Osteoblast (primary cell): ENCODE measurements around the gene JAK3. TPM values are rescaled to one million over a fixed set of nuclear protein-coding genes. Genes with fewer than 3 reads are reported as not detected.

Experiments used
- DNase-seq: peaks from one replicate; pipeline ENCODE4 v3.0.0; 2011; ENCODE audit warnings: low spot score, mixed read lengths; ENCODE audit not compliant: insufficient read length; ENCODE audit errors: missing footprints
- H2AFZ ChIP-seq: 2 replicates; pipeline ENCODE4 v1.6.0; 2011; ENCODE audit warnings: mild to moderate bottlenecking, low read length
- H3K27ac ChIP-seq: 2 replicates; pipeline ENCODE4 v1.5.1; 2011; ENCODE audit warnings: mild to moderate bottlenecking, low read depth, low read length, moderate library complexity
- H3K27me3 ChIP-seq: 2 replicates; pipeline ENCODE4 v1.6.0; 2012; ENCODE audit warnings: mild to moderate bottlenecking, control low read depth, inconsistent platforms, low read length, moderate library complexity; ENCODE audit not compliant: insufficient read depth
- H3K36me3 ChIP-seq: 2 replicates; pipeline ENCODE4 v1.5.1; 2011; ENCODE audit warnings: mild to moderate bottlenecking, low read length, control low read depth, moderate library complexity; ENCODE audit not compliant: insufficient read depth
- H3K4me1 ChIP-seq: 2 replicates; pipeline ENCODE4 v1.5.1; 2011; ENCODE audit warnings: mild to moderate bottlenecking, low read length, control low read depth, moderate library complexity; ENCODE audit not compliant: insufficient read depth
- H3K4me2 ChIP-seq: 2 replicates; pipeline ENCODE4 v1.6.0; 2011; ENCODE audit warnings: mild to moderate bottlenecking, low read length; ENCODE audit not compliant: insufficient read depth
- H3K4me3 ChIP-seq: fragments of 200-600 bp; sonication (generic); 3 replicates; pipeline ENCODE4 v1.5.1; 2012; ENCODE audit warnings: mild to moderate bottlenecking, low read length, inconsistent platforms; ENCODE audit not compliant: insufficient read depth
- H3K79me2 ChIP-seq: 2 replicates; pipeline ENCODE4 v1.6.0; 2012; ENCODE audit warnings: mild to moderate bottlenecking, low read length, control low read depth, inconsistent platforms; ENCODE audit not compliant: insufficient read depth
- H3K9me3 ChIP-seq: 2 replicates; pipeline ENCODE4 v1.5.1; 2011; ENCODE audit warnings: low read depth, low read length, control low read depth
- H4K20me1 ChIP-seq: 2 replicates; pipeline ENCODE4 v1.6.0; 2012; ENCODE audit warnings: mild to moderate bottlenecking, low read length, control low read depth; ENCODE audit not compliant: insufficient read depth
- CTCF ChIP-seq: IDR thresholded peaks from 2 replicates; pipeline ENCODE4 v1.5.1; 2011; ENCODE audit warnings: mild to moderate bottlenecking, low read depth, low read length, moderate library complexity; ENCODE audit errors: extremely low read depth
- total RNA-seq: library from RNA; depleted of rRNA; stranded (reverse); fragments of >200 nt; gene quantifications from 2 replicates; pipeline ENCODE4 v1.2.3, GENCODE V29; 2012

The JAK3 gene
- total RNA-seq, 1 donor = 1.8 TPM

GRCh38 chr19:17873786-17874757 is 26.3 kb upstream of the JAK3 start:
- no peaks in the 10 kb centered on the region for H3K79me2 ChIP-seq
- no peaks in the 10 kb centered on the region for H3K4me1 ChIP-seq
- H3K4me2 ChIP-seq = no peak overlapping the region
- H3K27ac ChIP-seq = no peak overlapping the region
- H3K36me3 ChIP-seq = no peaks in the 10 kb centered on the region
- peaks cover 49% of the 10 kb centered on the region for H3K27me3 ChIP-seq
- no peak overlapping the region for H2AFZ ChIP-seq
- peak; percentile 92 for DNase-seq
- H4K20me1 ChIP-seq = no peaks in the 10 kb centered on the region
- no peak overlapping the region for H3K4me3 ChIP-seq
- no peak for TF ChIP-seq CTCF
- H3K9me3 ChIP-seq = no peaks in the 10 kb centered on the region

GRCh38 chr19:17872251-17873001 is 24.6 kb upstream of the JAK3 start:
- no peak overlapping the region for H2AFZ ChIP-seq
- no peak overlapping the region for H3K4me2 ChIP-seq
- no peaks in the 10 kb centered on the region for H4K20me1 ChIP-seq
- no peaks in the 10 kb centered on the region for H3K9me3 ChIP-seq
- H3K79me2 ChIP-seq = no peaks in the 10 kb centered on the region
- TF ChIP-seq CTCF = no peak
- H3K27me3 ChIP-seq = peaks cover 60% of the 10 kb centered on the region
- no peak overlapping the region for H3K4me3 ChIP-seq
- no peaks in the 10 kb centered on the region for H3K4me1 ChIP-seq
- H3K27ac ChIP-seq = no peak overlapping the region
- H3K36me3 ChIP-seq = no peaks in the 10 kb centered on the region
- DNase-seq = peak; percentile 69

GRCh38 chr19:17871878-17872250 is 24.1 kb upstream of the JAK3 start, which contains the start of gene SLC5A5:
Gene SLC5A5, plus strand, starts transcription at chr19:17871945. Its CDS starts 375 bp downstream, at chr19:17872320.
- no peak for TF ChIP-seq CTCF
- Histone ChIP-seq H4K20me1 (no peaks in the 10 kb centered on the region), H3K9me3 (no peaks in the 10 kb centered on the region), H3K4me1 (no peaks in the 10 kb centered on the region), H3K79me2 (no peaks in the 10 kb centered on the region), H3K36me3 (no peaks in the 10 kb centered on the region), H3K27me3 (peaks cover 60% of the 10 kb centered on the region), H3K27ac (no peak within 1 kb of the TSS), H3K4me2 (no peak within 1 kb of the TSS), H2AFZ (no peak within 1 kb of the TSS), H3K4me3 (no peak within 1 kb of the TSS)
- DNase-seq = peak; percentile 88
